ENCODE measurements around the gene PRKAG2.

PRKAG2 gene

GRCh38 chr7:151796871-151797537 is 79.9 kb downstream of the PRKAG2 start:
- POLR2A ChIA-PET = no interaction called here
- DNase-seq (ENCODE audit: extremely low spot score) = no peak
- CTCF ChIA-PET = interaction anchor here (1.6 to 7.9 kb wide), 2 partner anchors 13 to 14 kb away, joined by 5 to 74 read pairs; no protein-coding TSS in a partner anchor
- TF ChIP-seq, protein P1, sequence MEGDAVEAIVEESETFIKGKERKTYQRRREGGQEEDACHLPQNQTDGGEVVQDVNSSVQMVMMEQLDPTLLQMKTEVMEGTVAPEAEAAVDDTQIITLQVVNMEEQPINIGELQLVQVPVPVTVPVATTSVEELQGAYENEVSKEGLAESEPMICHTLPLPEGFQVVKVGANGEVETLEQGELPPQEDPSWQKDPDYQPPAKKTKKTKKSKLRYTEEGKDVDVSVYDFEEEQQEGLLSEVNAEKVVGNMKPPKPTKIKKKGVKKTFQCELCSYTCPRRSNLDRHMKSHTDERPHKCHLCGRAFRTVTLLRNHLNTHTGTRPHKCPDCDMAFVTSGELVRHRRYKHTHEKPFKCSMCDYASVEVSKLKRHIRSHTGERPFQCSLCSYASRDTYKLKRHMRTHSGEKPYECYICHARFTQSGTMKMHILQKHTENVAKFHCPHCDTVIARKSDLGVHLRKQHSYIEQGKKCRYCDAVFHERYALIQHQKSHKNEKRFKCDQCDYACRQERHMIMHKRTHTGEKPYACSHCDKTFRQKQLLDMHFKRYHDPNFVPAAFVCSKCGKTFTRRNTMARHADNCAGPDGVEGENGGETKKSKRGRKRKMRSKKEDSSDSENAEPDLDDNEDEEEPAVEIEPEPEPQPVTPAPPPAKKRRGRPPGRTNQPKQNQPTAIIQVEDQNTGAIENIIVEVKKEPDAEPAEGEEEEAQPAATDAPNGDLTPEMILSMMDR (IDR thresholded peaks at IDR 0.05; ENCODE audit: control extremely low read depth, extremely low read depth, low read depth, missing control alignments) = no peak

- ChIA-PET POLR2A (no interaction called here), CTCF (interaction anchor here (1.6 to 7.9 kb wide), 4 partner anchors 13 to 53 kb away, joined by 3 to 74 read pairs (median 6); no protein-coding TSS in a partner anchor)
- DNase-seq (ENCODE audit: extremely low spot score) = no peak
- TF ChIP-seq, protein P1 (IDR thresholded peaks at IDR 0.05; ENCODE audit: control extremely low read depth, extremely low read depth, low read depth, missing control alignments) = no peak
These were observed 80.6 kb downstream of the PRKAG2 start for GRCh38 chr7:151796091-151796870.

GRCh38 chr7:151795168-151795811 is 81.6 kb downstream of the PRKAG2 start:
- TF ChIP-seq, protein P1 (IDR thresholded peaks at IDR 0.05; ENCODE audit: control extremely low read depth, extremely low read depth, low read depth, missing control alignments) = no peak
- ChIA-PET POLR2A (no interaction called here), CTCF (interaction anchor here (1.7 to 7.9 kb wide), 3 partner anchors 12 to 52 kb away, joined by 3 to 74 read pairs (median 7); no protein-coding TSS in a partner anchor)
- DNase-seq (ENCODE audit: extremely low spot score) = peak; percentile 69

DNA sequence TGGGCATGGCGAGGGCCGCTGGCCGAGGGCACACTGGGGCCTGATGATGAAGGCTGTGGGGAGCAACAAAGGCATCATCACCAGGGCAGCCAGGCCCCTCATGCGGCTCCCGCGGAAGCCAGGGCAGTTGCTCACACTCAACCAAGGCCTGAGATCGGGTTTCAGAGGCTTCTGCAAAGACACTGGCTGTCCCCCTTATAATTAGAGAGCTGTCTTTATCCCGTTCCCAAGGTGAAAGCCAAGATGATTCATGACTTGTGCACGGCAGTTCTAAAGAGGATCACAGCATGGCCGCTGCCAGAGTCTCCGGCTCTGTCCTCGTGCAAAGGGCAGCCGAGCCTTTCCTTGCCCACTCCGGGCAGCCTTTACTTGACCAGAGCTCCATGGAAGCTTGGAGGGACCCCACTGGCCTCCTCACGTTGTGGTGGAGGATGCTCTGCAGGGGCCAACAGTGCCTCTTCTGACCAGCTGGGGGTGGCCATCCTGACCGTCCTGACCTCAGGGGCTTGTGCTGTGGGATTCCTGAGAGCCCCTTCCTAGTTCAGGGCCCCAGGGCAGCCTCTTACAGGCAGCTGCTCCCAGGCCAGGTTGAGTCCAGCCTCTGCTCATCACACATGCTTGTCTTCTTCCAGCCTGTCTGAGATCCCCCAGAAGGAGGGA is 82.3 kb downstream of the PRKAG2 start:
- ChIA-PET POLR2A (no interaction called here), CTCF (interaction anchor here (1.7 to 7.9 kb wide), 3 partner anchors 11 to 51 kb away, joined by 3 to 74 read pairs (median 7); no protein-coding TSS in a partner anchor)
- DNase-seq (ENCODE audit: extremely low spot score) = no peak
- TF ChIP-seq, protein P1 (IDR thresholded peaks at IDR 0.05; ENCODE audit: control extremely low read depth, extremely low read depth, low read depth, missing control alignments) = no peak

DNA sequence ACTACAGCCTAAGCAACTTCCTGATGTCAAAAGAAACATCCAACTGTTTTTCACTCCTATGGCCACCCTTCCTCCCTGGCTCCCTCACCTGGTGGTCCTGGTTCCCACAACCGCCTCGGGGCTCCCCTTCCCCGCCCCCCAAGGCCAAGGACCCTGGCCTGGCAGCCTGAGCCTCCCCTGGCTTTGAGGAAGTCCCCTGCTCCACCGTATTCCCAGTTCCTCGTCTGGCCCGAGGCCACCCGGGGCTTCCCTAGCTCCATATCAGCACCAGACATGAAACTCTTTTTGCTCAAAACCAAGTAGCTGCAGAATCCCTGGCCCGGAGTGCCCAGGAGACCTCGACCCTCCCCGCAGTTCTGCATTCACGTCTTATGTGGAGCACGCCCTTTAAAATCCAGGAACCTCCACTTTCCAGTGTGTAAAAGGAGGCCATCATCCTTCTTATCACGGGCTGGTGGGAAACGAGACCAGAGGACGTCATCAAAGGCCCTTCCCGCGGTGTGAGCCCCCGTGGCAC is 82.9 kb downstream of the PRKAG2 start:
- POLR2A ChIA-PET = no interaction called here
- CTCF ChIA-PET = interaction anchor here (0.6 to 7.9 kb wide), 2 partner anchors 10 to 135 kb away, joined by 3 to 74 read pairs; no protein-coding TSS in a partner anchor

More for the DNA sequence above, 82.9 kb downstream of the PRKAG2 start:
- TF ChIP-seq, protein P1 (IDR thresholded peaks at IDR 0.05; ENCODE audit: control extremely low read depth, extremely low read depth, low read depth, missing control alignments) = no peak
- DNase-seq (ENCODE audit: extremely low spot score) = no peak
